ENCODE results near the gene GALNT3.

GALNT3 gene

DNA sequence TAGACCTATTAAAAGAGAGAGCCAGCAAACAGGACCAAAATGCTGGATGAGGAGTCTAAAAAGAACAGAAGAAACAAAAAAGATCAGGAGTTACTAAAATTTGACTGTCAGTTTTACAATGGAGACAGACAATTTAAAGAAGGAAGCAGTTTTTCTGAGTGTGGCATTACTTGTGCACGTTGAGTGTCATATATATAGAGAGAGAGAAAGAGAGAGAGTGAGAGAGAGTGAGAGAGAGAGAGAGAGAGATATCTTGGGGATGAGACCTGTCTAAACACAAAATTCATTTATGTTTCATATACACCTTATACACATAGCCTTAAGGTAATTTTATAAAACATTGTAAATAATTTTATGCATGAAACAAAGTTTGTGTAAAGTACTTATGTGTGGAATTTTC lies 2.1 kb upstream of the GALNT3 start:
- no peak for DNase-seq (ENCODE audit: low spot score)

DNA sequence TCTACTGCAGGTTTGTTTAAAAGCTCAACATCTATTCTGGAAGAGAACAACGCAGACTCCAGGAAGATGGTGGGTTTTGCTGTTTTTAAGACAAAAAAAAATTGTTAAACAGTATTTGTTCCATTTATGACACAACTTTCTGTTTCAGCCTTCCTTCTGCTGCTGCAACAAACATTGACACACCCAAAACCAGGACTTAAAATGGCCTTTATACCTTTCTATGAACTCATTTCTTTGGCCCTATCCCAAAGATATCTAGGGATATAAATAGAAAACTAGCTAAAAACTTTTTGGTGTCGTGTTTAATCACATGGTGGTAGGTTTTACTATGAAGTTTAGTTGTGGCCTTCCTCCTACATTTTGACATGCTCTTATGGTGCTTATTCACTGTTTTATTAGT lies 964 bp upstream of the GALNT3 start:
- no peak for DNase-seq (ENCODE audit: low spot score)

DNA sequence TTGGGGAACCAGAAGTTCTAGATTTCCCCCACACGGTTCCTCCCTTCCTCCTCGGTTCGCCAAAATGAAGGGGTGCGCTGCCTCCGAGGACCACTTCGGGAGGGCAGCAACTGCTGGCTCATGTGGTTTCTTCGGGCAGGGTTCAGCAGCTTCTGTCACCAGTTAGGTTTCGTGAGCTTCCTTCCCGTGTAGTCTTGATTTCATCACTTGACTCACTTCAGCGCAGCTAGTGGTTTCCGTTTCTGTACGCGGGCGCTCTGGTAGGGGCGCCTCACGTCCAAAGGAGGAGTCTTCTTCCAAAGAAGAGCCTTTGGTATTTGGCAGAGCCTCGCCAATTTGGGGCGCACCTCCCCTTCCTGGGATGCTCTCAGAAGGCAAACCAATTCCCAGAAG lies 485 bp upstream of the GALNT3 start:
- DNase-seq (ENCODE audit: low spot score) = peak; percentile 10

DNA sequence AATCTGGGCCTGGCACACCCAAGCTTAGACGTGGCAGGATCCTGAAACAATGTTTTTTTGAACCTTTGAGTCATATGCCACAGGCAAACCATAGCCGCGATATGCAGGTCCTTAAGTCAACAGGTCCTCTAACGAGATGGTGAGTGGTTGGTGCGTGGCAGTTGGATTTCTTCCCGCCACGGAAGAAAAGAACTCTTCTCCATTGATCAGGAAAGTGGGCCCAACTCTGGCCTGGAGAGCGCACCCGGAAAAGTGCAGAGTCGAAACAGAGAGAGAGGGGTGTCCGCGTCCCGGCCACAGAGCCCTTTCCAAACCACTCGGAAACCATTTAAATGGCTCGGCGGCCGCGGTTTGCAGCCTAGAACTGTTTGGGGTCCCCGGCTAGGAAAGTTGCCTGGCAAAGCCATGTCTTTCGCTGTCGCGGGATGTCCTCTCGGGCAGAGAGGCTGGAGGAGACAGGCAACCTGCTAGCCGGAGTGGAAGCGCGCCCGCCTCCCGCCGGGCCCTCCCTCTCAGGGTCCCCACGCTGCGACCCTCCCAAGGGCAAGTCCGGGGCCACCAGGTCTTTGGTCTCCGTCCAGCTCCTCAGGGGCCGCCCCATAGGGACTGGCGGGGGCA lies 777 bp downstream of the GALNT3 start:
- DNase-seq (ENCODE audit: low spot score) = no peak

DNA sequence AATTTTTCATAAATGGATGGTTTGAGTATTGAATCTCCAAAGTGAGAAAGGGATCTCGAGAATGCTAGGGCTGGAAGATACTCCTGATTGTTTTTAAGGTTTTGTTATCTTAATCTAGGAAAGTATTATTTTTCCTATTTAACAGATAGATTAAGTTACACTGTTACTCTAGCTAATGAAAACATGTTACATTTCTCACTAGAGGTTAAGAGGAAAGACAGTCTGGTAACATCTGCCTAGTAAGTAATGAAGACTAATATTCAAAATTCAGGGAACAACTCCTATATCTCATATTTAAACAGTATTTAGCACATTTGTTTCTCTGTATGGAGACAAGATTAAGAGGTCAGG lies 2.0 kb downstream of the GALNT3 start:
- no peak for DNase-seq (ENCODE audit: low spot score)

DNA sequence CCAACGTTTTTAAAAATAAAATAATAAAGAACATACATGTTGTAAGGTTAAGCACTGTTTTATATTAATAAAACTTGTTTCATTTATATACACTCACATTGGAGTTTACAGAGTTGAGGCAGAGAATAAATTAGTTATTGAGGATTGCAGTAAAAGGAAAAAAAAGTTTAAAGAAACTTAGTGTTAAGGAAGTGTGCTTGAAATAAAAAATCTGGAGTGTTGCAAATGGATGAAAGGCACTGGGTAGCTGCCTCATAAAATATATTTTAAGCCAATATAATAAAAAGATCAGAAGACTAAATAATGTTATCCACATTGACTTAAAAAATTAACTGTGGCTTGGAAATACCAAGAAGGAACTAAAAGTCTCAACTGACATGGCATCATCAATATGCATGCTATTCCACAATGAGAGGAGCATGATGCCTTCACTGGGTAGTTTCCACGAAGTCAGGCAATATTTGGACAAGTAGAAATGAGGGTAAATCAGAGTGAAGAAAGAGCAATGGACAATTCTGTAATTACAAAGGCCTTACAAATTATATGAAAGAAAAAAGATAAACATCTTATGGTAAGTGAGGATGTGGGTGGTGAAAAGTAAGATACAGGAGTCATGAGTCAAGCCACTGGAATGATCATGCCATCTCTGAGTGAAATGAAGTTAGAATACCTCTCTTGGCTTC lies 2.5 kb downstream of the GALNT3 start:
- DNase-seq (ENCODE audit: low spot score) = peak; percentile 29

DNA sequence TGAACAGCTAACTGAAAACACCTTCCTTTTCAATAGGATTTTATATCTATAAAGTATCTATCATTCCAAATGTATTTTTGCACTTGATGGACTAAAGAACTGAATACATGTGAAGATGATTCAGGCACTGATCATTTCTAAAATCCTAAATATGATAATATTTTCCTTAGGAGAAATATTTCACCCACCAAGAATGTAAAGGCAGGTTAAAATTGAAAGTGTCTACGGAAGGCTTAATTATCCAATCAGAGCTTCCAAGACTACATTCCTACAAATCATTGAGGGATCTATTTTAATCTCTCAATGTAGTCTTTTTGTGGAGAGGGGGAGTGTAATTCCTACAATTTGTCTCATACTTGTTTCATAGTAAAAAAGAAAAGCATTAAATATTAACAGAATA lies 3.6 kb downstream of the GALNT3 start:
- DNase-seq (ENCODE audit: low spot score) = no peak

DNA sequence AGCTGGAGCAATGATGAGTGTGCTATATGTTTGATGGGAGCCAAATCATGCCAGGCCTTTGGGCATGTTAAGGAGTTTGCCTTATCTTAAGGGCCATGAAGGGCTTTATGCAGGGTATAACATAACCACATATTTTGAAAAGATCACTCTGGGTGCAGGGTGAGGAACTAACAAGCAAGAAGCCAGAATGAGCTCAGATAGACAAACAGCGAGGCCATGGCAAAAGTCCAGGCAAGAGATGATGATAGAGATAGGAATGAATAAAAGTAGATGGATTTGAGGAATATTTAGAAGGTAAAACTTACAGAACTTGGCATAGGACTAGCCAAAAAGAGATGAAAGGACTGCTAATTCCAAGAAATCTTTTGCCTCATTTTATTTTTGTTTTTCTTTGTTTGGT lies 6.7 kb downstream of the GALNT3 start:
- DNase-seq (ENCODE audit: low spot score) = peak; percentile 14

DNA sequence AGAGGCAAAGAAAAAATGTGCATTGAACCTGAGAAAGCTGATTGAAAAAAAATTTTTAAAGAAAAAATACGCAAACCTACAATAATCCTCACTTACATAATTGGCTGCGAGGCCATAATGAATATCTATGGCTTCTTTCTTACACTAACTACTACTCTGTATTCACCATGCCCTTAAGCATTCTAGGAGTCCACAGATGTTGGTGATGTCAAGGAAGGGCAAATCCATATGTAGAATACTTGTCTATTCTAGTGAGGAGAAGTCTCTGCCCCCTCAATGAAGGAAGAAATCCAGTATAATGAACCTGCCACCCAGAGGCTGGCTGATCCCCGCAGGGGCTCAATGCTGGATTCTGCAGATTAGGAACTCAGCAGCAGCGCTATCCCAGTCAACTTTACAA lies 14.3 kb downstream of the GALNT3 start:
- no peak for DNase-seq (ENCODE audit: low spot score)

DNA sequence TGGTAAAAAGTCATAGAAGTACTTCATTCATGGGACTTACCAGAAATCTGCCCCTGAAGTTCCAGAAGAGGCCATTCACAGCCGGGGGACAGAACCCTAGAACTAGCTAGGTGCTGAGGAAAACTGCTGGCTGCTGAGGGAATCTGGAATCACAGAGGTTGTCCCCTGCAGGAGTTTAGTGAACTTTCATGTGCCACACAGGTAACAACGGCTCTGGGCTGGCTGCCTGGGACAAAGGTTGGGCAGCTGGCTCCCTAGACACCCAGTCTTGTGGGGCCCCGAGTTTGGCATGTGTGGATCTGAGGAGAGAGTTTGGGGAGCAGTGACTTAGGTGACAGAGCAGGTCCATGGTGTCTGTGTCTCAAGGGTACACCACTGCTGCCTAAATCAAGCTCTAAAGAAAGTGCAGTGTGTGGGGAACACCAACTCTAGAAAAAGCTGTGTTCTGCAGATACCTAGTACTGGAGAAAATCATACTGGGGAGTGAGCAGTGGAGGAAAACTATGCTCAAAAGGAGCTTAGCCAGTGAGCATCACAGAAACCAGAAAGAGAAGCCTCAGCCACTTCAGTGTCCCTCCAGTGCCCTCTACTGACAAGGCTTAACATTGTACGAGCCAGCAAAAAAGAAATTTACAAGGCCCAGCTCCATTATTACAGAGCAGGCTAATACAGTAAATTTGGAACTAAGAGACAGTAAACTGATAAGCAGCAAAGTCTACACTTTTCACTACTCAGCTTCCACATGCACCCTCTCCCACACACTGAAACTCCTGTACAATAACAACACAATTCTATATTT lies 15.2 kb downstream of the GALNT3 start:
- DNase-seq (ENCODE audit: low spot score) = no peak

DNA sequence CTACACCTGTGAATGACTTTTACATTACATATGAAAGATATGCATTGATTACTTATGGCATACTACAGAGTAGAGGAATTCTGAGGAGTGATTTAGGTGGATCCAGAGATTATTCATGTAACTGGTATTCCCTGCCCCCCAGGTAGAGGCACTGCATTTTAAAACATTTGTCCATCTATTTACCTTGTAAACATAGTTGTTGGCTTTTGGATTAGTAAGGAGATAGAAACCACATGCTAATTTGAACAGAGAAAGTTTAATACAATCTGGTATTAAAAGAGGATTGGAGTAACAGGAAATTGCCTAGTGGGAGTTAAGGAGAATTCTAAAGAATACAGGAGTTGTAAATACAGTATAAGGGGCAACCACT lies 15.9 kb downstream of the GALNT3 start:
- DNase-seq (ENCODE audit: low spot score) = no peak

DNA sequence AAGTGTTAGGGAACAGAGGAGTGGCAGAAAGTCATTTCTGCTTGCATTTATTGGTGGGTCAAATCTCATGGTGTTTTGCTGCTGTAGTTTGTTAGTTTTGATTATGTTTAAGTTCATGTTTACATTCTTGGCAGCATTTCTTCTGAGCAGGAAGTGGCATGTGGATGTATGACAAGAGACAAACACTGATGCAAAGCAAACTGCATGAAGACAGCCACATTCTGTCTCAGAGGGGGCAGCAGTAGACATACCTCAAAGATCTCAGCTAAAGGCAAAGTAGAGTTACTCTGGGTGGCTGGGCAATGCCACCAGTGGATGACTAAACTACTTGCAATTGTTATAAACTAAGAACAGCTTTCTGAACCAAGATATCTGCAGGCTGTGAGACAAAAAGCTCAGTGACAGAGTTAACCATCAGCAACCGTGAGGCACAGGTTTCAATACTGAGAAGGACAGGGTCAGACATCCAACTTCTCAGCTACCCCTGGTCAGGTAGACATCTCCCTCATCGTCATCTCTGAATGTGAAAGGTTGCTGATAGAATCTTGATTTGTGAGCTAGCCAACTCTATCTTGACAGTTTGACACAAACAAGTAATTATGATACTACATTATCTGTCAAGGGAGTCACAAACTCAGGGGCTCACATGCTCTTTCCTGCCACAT lies 16.4 kb downstream of the GALNT3 start:
- DNase-seq (ENCODE audit: low spot score) = no peak

DNA sequence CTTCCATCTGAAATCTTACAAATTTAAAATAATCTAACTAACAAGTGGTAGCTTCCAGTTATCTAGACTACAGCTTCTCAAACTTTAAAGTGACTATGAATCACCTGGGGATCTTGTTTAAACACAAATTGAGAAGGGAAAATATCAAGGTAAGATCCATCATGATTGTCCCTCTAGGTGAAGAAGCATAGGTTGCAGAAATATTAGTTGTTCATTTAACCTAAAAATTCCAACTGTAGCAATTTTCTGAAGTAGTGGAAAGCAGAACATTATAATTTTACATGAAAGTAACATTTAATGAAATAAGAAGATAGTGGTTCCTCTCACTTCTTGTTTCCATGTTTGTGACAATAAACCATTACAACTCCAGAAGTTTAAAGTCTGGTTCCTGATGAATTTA lies 17.3 kb downstream of the GALNT3 start:
- DNase-seq (ENCODE audit: low spot score) = no peak

DNA sequence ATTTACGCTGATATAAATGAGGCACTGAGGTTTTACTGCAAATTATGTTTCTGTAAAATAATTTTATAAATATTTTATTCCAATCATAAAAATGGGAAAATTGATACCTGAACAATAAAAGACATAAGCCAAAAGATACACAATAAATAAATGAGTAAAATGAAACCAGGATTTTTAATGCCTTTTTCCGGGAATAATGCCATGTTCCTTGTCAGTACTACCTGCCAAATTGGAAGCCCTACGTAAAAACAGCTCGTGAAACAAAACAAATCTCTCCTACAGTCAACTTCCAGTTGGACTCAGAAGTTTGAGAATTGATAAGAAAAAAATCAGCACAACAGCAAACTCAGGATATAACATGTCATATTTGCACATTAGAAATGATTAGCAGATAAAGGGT lies 18.0 kb downstream of the GALNT3 start:
- DNase-seq (ENCODE audit: low spot score) = no peak

DNA sequence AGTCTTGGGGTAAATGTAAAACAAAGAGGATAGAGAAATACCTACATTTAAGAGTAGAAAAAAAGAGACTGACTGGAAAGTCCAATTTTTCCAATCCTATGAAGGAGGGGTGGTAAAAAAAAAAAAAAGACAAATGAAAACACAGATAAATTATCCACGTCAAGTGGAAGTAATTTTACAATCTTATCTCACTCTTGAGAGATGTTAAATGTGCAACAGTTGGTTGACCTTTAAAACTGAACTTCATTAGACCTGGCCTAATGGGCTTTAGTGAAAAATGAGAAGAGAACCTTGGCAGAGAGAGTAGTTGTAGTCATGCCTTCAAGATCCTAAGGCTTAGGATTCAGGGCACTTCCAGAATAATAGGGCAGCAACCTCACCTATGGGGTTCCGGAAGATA lies 20.4 kb downstream of the GALNT3 start:
- no peak for DNase-seq (ENCODE audit: low spot score)

DNA sequence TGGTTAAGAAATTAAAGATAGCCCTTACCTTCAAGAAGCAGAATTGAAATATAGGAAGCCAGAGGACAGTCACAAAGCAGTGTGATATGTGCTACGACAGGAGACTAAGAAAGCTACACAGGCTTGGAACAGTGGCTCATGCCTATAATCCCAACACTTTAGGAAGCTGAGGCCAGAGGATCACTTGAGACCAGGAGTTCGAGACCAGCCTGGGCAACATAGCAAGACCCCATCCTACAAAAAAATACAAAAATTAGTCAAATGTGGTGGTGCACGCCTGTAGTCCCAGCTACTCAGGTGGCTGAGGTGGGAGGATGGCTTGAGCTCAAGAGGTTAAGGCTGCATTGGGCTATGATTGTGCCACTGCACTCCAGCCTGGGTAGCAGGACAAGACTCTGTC lies 21.9 kb downstream of the GALNT3 start:
- DNase-seq (ENCODE audit: low spot score) = no peak

DNA sequence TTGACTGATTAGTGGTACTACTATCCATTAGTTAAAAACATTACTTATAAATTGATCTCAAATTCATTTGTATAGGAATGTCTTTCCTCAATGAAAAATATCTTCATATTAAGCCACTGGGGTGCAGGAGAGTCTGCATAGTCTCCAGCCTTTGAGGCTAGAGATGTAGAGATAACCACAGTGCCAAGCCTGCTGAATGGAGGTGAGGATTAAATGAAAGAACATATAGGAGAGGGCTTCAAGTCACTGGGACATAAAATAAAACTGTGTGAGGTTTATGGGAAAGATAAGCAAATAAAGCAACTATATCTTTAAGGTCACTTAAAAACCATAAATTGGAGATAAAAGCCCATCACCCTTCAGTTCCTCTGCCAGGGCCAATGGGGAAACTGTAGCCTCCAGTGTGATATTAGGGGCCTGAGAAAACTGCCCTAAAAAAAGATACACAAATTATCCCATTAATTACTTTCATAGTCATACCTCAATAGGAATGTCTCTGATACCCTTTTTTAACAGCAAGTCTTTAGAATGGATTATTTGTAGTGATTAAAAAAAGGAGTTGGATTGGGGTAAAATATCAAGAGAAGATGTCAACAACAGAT lies 27.6 kb downstream of the GALNT3 start:
- no peak for DNase-seq (ENCODE audit: low spot score)

DNA sequence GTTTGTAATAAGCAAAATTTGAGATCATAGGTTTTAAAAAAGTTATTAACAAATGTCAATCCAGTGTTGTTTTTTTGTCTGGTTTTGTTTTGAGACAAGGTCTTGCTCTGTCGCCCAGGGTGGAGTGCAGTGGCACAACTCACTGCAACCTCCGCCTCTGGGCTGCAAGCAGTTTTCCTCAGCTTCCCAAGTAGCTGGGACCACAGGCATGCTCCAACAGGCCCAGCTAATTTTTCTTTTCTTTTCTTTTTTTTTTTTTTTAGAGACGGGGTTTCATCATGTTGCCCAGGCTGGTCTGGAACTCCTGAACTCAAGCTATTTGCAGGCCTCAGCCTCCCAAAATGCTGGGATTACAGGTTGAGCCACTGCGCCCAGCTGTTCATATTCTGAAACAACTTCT lies 31.3 kb downstream of the GALNT3 start:
- DNase-seq (ENCODE audit: low spot score) = no peak

DNA sequence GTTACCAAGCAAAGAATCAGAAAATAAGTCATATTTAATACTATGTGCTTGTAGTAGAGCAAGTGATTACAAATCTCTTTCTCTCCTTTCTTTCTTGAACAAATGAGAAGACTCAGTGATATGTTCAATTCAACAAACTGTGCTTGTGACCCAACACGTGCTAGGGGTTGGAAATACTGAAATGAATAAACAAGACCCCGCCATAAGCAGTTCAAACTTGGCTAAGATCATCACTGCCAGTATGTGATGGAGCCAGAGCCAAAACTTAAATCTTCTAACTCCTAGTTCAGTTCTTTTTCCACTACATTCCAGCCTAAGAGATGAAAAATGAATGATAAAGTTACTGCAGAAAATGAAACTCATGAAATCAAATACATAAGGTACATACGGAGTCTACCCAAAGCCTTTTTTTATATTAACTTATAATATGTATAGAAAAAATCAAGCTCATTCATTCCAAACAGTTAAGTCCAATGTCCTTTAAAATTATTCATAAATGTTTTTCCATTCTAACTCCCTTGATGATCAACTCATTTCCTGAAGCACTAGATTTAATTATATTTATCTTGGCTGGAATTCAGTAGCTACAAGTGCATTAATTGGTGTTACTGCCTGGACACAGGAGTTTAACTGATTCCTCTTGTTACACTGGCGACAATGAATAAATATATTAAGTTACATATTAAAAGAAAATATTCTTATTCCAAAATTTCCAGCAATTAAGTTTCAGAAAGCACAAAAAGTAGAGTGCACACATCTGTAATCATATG lies 36.0 kb downstream of the GALNT3 start:
- DNase-seq (ENCODE audit: low spot score) = no peak

DNA sequence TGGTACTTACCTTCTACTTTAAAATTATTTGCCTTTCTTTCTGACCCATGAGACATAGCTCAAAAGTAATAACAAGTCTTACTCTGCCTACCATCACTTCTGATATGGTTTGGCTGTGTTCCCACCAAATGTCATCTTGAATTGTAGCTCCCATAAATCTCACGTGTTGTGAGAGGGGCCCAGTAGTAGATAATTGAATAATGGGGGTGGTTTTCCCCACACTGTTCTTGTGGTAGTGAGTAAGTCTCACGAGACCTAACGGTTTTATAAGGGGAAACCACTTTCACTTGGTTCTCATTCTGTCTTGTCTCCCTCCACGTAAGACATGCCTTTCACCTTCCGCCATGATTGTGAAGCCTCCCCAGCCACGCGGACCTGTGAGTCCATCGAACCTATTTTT lies 47.5 kb downstream of the GALNT3 start:
- no peak for DNase-seq (ENCODE audit: low spot score)

DNA sequence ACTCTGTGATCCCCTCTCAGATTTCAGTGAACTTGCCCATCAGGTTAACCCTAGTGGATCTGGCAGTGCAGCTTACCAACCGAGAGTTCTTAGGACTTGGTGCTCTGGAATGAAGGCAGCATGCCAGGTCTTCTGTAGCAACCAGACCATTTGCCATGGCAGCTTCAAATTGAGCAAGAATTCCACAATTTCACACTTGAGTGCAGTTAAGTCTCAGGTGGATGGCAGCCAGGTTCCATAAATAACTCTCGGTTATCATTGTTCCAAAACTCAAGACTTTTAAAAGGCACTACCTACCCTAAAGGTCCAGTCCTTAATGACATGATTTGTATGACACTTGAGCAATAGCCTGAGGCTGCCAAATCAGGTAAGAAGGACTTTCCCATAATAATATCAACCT lies 48.1 kb downstream of the GALNT3 start:
- no peak for DNase-seq (ENCODE audit: low spot score)

DNA sequence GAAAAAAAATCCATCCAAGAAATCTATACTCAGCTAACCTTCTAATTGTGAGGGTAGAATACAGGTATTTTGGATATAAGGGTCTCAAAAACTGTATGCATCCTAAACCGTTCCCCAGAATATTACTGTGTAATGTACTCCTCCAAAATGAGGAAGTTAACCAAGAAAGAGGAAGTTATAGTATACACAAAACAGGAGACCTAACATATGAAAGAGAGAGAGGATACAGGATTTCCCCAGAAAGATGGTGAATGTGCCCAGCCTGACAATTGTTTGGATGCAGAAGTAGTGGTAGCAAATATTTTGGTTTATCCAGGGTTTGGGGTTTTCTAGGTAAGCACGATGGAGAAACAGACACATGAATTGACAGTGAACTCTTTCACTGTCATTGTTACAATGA lies 50.6 kb downstream of the GALNT3 start:
- DNase-seq (ENCODE audit: low spot score) = no peak
